Head of caudate nucleus (tissue), 42 donors: ENCODE results near the gene DPF1.

Experiments used
- DNase-seq, 42 donors: peaks; one replicate each; pipeline versions ENCODE4 v3.0.0 to v3.0.0-alpha.2; 2020 to 2021; ENCODE audit warnings: mixed read lengths in 7 of 42
- intact Hi-C: fragments of 100-400 bp; cut with DNase I; formaldehyde crosslinking; loops from one replicate; pipeline ENCODE4 v1.15.0; 2022

DPF1 gene

DNA sequence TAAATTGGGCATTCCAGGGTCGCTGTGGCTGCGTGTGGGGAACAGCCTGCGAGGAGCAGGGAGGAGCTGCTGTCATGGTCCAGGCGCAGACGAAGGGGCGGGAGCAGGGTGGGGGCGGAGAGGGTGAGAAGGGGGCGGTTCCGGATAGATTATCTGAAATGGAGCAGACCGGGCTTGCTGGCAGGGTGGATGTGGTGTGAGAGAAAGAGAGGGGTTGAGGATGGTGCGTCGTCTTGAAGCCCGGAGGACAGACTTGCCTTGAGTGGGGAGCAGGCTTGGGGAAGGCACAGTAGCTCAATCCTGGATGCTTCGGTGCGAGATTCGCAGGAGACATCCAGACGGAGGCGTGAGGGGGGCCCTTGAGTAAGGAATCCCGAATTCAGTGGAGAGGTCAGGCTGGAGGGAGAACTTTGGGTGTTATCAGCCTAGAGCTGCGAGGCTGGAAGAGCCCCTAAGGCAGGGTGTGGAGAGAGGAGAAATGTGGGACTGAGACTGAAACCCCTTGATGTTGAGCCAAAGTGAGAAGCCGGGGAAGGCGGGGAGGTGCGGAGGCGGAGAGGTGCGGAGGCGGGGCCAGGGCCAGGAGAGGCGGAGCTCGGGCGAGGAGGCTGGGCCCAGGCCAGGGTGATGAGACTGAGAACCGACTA lies 40.6 kb downstream of the DPF1 start:
- peak in 34 of 42 donors; percentile 14 to 80 (median 52) for DNase-seq
- intact Hi-C loops, result no loop called here

DNA sequence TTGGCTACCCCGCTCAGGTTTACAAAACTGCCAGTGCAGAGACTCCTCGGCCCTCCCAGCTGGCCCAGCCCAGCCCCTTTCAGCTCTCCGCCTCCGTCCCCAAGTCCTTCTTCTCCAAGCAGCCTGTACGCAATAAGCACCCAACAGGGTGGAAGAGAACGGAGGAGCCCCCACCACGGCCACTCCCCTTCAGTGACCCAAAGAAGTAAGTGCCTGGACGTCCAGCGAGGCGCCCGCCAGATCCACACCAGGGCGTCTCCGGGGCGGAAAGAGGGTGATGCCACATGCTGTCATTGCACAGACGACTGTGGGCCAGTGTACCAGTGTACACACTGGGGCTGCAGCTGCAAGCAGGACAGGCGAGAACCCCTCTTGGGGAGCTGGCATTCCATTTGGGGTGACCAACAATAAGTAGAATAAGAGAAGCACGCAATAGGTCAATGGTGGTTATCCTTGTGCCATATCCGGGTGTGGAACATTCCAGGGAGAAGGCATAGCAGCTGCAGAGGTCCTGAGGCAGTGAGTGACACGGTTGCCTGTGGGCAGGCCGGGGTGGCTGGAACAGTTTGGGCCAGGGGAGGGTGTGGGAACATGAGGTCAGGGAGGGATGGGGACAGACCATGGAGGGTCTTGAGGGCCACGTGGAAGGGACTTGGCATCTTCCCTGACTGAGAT lies 41.3 kb downstream of the DPF1 start:
- intact Hi-C loops, result no loop called here
- no peak for DNase-seq

DNA sequence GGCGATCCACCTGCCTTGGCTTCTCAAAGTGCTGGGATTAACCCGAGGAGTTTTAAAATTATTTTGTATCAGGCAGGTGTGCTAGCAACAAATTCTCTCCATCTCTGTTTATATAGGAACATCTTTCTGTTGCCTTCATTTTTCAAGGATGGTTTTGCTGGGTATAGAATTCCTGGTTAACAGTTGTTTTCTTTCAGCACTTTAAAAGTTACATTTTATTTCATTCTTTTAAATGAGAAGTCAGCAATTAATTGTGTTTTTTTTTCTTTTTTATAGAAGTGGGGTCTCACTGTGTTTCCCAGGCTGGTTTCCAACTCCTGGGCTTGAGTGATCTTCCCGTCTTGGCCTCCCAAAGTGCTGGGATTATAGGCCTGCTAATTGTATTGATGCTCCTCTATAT lies 44.0 kb downstream of the DPF1 start:
- intact Hi-C loops, result no loop called here
- DNase-seq, result no peak

DNA sequence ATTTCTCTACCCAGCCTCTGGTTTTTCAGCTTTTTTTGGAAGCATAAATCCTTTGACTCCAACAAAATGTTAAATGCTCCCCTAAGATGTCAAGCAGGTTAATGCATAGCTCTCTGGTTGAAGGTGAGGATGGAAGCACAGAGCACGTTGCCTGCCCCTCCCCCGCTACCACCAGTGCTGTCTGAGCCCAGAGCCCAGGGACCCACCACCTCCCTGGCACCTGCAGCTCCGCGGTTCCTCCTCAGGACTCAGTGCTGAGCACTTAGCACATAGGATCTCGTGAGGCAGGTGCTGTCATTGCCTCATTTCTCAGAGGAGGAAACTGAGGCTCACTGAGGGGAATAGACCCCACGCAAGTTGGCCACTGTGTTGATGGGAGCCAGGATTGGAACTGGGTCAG lies 48.6 kb downstream of the DPF1 start:
- intact Hi-C loops, result no loop called here

DNA sequence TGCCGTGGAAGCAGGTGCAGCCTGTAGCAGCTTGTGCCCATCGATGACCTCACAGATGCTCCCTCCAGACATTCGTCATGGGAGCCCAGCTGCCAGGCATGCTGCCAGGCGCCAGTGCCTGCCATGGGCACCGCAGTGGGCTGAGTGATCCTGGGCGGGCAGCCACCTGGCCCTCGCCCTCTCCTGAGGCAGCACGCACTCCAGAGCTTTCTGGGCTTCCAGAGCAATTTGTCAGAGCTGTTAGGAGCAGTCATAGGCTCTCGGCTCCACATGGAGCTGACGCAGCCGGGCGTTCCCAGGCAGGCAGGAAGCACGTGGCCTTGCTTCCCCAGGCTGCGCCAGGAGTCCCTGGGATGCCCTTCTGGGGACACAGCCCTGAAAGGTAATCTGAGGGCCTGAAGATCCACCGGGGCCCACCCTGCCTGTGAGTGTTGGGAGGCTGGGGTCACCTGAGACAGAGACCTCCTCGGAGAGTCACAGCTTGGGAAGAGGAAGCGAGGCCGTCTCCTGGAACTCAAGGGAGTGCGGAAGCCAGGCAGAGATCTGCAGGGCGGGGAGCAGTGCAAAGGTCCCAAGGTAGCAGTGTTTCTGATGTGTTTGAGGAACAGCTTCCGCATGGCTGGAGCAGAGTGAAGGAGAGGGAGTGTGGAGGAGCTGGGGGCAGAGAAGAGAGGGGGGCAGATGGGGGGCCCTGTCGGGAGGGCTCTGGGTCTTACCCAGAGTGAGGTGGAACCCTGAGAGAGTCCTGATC lies 50.6 kb downstream of the DPF1 start:
- intact Hi-C loops, result no loop called here
- DNase-seq, result peak; percentile 67 to 97 (median 89)

More for the DNA sequence above, 48.6 kb downstream of the DPF1 start:
- DNase-seq, result peak in 1 of 42 donors; percentile 14

DNA sequence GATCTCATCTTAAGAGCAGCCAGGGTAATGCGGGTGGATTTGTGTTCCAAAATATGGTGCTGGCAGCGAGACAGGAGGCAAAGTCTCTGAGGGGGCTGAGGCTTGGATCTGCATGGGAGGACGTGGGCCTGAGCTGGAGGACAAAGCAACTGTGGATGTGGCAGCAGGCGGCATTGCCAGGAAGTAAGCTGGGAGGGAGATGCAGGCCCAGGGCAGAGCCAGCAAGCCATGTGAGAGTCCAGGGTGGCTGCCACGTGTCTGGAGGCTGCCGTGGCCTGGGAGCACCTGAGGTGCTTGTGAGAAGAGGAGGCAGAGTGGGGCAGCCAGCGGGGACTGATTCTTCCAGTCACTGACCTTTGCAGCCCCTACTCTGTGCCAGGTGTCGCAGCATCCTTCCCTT lies 52.0 kb downstream of the DPF1 start:
- intact Hi-C loops, result no loop called here
- peak in 15 of 42 donors; percentile 13 to 61 (median 41) for DNase-seq

DNA sequence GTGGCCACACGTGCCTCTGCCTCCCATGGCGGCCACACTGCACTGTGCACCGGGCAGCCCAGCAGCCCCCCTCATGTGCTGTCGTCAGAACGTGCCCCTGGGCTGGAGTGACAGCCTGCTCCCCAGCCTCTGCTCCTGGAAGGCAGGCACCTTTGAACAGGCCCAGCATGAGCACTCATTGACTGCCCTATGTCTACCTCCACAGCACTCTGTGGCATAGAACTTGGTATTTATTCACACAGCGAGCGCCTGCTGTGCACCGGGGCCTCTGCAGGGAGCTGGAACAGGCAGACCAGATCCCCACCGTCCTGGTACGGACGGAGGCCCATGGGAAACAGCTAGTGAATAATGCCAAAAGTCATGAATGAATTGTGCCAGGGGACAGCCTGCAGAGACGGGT lies 53.7 kb downstream of the DPF1 start:
- intact Hi-C loops, result no loop called here
- DNase-seq, result no peak

DNA sequence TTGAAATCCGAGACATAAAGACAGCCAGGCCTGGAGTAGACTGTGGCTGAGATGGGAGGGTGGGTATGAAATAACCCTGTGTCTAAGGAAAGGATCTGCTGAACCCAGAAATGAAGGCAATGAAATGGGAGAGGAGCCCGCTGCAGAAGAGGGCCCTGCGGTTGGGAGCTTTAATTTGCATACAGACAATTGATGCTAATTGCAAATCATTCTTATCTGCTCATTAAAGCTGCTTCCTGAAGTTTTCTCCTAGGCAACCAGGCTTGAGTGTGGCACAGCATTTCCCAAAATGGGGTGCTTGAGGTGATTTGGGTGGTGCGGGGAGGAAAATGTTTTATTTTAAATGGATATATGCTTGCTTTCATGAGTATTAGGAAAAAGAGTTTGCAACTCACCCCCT lies 55.4 kb downstream of the DPF1 start:
- intact Hi-C loops, result no loop called here
- no peak for DNase-seq

DNA sequence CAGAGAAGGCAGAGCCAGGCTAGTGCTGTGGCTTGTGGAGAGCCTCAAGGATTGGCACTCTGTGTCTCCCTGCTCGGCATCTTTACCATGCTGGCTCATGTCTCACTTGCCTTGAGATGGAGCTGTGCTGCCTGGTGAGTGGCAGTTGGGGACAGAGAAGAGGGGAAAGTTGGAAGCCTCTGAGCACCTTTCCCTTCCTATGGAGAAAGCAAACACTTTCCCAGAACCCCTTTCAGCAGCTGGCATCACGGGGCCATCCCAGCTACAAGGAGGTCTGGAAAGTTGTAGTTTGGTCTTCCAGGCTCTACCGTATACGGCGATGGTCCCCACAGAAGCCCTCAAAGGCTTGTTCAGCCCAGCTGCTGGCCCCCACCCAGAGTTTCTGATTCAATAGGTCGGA lies 58.7 kb downstream of the DPF1 start:
- DNase-seq, result no peak
- intact Hi-C loops, result no loop called here

DNA sequence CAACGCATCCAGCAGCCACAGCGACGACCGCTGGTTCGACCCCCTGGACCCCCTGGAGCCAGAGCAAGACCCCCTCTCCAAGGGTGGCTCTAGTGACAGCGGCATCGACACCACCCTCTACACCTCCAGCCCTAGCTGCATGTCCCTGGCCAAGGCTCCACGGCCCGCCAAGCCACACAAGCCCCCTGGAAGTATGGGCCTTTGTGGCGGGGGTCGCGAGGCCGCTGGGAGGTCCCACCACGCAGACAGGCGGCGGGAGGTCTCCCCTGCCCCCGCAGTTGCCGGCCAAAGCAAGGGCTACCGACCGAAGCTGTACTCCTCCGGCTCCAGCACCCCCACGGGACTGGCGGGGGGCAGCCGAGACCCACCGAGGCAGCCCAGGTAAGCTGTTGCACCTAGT lies 59.5 kb downstream of the DPF1 start:
- DNase-seq, result no peak
- intact Hi-C loops, result no loop called here

DNA sequence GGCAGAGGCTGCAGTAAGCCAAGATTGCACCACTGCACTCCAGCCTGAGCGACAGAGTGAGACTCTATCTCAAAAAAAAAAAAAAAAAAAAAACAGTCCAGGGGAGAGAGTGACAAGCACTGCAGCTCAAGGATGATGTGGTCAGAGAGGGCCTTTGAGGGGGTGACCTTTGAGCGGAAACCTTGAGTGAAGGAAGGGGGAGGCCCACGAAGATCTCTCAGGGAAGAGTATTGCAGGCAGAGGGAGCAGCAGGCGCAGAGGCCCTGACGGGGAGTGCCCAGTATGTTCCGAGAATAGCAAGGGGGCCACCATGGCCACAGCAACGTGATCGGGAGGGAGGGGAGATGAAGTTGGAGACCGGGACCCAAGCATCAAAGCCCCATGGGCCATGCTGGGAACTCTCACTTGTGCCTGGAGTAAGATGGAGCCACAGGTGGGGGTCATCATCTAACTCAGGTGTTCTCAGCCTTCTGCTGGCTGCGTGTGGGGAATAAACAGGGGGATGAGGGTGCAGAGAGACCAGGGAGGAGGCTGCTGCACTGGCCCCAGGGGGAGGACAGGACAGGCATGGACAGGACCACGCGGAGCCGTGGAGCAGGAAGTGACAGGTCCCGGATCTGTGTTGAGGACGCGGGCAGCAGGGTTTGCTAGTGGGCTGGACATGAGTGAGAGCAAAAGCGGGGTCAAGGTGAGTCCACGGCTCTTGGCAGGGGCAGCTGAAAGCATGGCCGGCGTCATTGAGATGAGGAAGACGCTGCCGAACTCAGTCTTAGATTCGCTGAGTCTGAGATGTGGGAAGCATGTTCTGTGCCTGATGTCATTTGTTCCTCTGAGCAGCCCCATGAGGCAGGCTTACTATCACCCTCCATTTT lies 60.4 kb downstream of the DPF1 start:
- no peak for DNase-seq
- intact Hi-C loops, result no loop called here

DNA sequence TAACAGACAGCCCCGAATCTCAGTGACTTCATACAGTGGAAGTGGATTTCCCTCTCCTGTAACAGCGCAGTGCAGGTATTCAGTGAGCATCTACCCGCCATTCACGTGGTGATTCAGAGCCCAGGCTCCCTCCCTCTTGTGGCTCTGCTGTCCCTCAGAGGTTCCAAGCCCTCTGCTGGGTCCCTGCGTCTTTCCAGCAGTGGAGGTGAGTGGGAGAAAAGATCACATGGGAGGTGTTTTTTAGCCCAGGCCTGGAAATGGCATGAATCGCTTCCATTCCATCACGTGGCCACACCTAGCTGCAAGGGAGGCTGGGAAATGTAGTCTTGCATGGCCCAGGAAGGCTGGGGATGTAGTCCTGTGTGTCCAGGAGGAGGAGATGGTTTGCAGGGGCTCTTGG lies 61.4 kb downstream of the DPF1 start:
- intact Hi-C loops, result no loop called here
- no peak for DNase-seq

DNA sequence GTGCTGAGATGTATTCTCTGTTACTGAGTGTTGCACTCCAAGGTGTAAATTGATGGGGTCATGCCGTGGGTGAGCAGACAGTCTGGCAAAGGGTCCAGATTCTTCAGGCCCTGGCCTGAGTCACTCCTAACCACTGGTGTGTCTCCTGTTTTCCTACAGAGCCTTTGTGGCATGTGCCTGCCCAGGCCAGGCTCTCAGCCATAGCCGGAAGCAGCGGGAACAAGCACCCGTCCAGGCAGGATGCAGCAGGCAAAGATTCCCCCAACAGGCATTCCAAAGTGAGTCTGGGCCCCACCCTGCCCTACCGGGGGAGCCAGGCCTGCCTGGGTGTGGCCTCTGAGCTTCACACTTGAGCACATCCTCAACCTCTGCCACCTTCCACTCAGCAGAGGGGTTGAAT lies 61.9 kb downstream of the DPF1 start:
- DNase-seq, result no peak
- intact Hi-C loops, result no loop called here
